Esophagus squamous epithelium (tissue), 4 donors: ENCODE data around the gene LINGO4.

Experiments used
- POLR2A ChIP-seq, 4 donors: fragments of 450-650 bp; IDR thresholded peaks; one replicate each; pipeline ENCODE4 v1.6.1; 2017; ENCODE audit warnings: antibody characterized with exemption in 4 of 4, mild to moderate bottlenecking in 4 of 4, moderate library complexity in 3 of 4
- TF ChIP-seq, protein P1 (sequence below), 6 experiments: fragments of 450-650 bp in 4 of 6; fragments of 200-600 bp in 2 of 6; sonication (generic) in 2 of 6; IDR thresholded peaks; one replicate each; pipeline ENCODE4 v1.5.1; 2016 to 2019; ENCODE audit warnings: antibody characterized with exemption in 6 of 6, mild to moderate bottlenecking in 4 of 6, moderate library complexity in 4 of 6

DNA sequence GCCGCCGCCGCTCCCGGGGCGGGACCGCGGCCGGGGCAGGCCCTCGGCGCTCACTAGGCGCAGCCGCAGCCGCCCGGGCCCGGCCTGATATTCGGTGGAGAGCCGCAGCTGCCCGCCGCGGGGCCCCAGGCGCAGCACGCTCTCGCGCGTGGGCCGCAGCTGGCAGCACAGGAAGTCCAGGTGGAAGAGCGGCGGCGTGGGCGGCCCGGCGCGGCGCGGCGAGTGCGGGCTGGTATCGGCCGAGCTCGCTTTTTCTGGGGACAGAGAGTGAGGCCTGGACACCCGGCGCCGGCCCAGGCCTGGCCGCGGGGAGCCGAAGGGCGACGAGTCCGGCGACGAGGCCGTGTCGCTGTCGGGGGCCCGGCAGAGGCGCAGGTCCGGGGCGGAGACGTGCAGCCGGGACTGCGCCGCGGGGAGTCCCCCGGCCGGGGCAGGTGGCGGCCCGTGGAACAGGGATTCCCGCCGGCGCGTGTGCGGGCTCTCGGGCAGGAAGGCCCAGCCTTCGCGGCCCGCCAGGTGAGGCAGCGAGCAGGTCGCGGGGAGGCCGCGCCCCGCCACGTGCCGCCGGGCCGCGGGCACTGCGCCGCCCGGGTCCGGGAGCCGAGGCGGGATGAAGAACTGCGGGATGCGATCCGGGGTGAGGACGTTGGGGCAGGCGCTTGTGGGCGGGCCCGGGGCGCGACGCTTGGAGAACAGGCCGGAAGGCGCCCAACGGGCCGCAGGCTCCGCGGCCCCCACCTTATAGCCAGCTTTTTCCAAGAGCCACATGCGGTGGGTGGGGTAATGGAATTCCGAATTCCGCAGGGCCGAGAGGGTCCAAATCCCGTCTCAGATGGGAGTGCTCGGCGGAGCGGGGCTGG, 33.2 kb upstream of the LINGO4 start:
- TF ChIP-seq POLR2A (IDR thresholded peaks at IDR 0.05), result no peak
- TF ChIP-seq, protein P1, sequence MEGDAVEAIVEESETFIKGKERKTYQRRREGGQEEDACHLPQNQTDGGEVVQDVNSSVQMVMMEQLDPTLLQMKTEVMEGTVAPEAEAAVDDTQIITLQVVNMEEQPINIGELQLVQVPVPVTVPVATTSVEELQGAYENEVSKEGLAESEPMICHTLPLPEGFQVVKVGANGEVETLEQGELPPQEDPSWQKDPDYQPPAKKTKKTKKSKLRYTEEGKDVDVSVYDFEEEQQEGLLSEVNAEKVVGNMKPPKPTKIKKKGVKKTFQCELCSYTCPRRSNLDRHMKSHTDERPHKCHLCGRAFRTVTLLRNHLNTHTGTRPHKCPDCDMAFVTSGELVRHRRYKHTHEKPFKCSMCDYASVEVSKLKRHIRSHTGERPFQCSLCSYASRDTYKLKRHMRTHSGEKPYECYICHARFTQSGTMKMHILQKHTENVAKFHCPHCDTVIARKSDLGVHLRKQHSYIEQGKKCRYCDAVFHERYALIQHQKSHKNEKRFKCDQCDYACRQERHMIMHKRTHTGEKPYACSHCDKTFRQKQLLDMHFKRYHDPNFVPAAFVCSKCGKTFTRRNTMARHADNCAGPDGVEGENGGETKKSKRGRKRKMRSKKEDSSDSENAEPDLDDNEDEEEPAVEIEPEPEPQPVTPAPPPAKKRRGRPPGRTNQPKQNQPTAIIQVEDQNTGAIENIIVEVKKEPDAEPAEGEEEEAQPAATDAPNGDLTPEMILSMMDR (IDR thresholded peaks at IDR 0.05), result no peak
